Gastrocnemius medialis (tissue), 4 donors: ENCODE data around the gene TECTA.

Source experiments
- POLR2A ChIP-seq, 2 donors: fragments of 450-650 bp; IDR thresholded peaks; one replicate each; pipeline ENCODE4 v1.6.1; 2017; ENCODE audit warnings: antibody characterized with exemption in 2 of 2, mild to moderate bottlenecking in 2 of 2, moderate library complexity in 2 of 2
- TF ChIP-seq, protein P1 (sequence below), 5 experiments: fragments of 450-650 bp in 3 of 5; fragments of 200-600 bp in 2 of 5; sonication (generic) in 2 of 5; IDR thresholded peaks in 4 of 5; conservative IDR thresholded peaks in 1 of 5; 1 replicate in 4 of 5; 2 replicates in 1 of 5; pipeline ENCODE4 v1.5.1; 2016 to 2019; ENCODE audit warnings: antibody characterized with exemption in 5 of 5, mild to moderate bottlenecking in 3 of 5, moderate library complexity in 3 of 5

DNA sequence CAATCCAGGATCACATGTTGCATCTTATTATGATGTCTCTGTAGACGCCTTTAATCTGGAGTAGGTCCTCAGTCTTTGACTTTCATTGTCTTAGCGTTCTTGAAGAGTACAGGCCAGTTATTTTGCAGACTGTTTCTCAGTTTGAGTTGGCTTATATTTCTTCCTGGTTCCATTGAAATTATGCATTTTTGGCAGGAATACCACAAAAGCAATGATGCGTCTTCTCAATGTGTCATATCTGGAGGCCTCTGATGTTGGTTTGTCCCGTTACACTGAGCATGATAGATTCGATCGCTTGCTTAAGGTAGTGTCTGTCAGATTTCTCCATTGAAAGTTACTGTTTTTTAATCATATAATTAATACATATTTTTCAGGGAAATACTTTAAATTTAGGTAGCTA, 30.6 kb downstream of the TECTA start:
- TF ChIP-seq, protein P1, sequence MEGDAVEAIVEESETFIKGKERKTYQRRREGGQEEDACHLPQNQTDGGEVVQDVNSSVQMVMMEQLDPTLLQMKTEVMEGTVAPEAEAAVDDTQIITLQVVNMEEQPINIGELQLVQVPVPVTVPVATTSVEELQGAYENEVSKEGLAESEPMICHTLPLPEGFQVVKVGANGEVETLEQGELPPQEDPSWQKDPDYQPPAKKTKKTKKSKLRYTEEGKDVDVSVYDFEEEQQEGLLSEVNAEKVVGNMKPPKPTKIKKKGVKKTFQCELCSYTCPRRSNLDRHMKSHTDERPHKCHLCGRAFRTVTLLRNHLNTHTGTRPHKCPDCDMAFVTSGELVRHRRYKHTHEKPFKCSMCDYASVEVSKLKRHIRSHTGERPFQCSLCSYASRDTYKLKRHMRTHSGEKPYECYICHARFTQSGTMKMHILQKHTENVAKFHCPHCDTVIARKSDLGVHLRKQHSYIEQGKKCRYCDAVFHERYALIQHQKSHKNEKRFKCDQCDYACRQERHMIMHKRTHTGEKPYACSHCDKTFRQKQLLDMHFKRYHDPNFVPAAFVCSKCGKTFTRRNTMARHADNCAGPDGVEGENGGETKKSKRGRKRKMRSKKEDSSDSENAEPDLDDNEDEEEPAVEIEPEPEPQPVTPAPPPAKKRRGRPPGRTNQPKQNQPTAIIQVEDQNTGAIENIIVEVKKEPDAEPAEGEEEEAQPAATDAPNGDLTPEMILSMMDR (IDR thresholded peaks at IDR 0.05 in 4 of 5, conservative IDR thresholded peaks at IDR 0.05 in 1 of 5) = no peak
- no peak for TF ChIP-seq POLR2A (IDR thresholded peaks at IDR 0.05)
